ENCODE results near the gene TRAF1.

The TRAF1 gene

DNA sequence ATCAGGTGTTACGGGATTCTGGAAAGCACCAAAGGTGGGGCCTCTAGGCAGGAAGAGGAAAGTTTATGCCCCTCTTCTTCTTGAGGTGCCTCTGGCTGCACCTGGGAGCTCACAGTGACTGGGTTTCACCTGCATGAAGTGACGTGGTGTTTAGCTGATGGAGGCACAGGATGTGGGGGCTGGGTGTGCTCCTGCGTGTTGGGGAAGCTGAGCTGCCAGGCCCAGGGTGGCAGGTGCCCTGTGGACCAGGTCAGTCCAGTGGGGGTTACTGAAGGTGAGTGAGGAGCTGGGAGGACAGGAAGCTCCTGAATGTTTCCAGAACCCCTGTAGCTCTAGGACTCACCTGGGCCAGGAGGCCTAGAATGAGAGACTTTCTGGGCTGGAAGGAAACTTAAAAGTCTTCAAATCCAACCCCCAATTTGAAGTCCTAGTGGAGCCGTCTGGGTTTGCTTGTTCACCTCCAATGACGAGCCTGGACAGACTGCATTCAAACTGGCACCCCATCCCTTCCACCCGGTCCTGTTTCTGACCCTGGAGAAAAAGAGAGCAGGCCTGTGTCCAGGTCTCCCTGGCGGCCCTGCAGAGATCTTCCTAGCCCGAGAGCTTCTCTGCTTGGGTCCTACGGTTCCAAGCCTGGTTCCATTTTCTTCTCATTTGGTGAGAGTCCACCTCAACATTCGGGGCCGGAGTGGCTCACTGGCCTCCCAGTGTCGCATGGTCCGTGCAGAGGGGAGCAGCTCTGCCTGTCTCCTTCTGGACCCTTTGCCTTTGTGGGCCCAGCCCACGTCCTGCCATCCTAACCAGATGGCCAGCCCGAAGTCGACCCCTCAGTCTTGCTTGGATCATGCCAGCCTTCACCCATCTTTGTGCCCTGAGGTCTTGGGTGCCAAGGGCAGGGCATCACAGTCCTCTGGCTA, 22.3 kb downstream of the TRAF1 start:
- DNase-seq = no peak

DNA sequence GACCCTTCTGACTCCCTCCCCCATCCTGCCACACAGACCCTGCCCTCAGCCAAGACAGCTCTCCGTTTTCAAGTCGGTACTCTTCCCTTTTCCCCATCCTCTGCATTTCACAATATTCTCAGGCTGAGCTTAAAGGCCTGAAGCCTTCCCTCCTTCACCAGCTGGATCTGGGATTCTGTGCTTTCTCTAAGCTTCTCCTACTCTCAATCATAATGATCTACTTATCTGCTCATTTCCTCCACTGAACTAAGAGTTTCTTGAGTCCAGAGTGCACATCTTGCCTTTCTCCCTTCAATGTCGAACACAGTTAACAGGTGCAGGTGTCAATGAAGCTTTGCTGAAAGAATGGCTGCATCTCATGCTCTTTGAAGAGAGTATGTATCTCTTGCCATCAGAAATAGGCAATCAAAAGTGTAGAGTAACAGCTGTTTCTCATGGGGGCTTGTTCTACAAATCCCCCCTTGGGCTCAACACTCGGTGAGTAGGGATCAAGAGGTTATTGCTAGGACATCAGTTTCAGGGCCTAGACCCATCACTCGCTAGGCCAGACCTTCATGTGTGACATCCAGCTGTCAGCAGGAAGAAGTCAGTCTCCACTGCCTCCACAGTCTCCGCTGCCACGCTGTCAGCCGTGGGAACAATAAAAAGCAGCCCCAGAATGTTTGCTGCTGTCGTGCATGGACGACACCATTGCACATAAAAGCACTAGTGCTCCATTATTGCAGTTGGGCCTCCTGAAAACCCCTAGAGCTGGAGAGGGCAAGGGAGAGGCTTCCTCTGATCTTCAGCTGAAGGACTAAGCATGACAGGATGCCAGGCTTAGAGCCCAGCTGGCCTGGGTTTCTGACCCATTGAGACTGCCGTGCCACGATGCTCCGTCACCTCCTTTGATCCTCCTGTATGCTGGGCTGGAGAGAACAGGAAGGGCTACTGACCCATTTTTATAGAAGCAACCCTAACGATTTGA, 23.7 kb downstream of the TRAF1 start:
- DNase-seq = no peak

DNA sequence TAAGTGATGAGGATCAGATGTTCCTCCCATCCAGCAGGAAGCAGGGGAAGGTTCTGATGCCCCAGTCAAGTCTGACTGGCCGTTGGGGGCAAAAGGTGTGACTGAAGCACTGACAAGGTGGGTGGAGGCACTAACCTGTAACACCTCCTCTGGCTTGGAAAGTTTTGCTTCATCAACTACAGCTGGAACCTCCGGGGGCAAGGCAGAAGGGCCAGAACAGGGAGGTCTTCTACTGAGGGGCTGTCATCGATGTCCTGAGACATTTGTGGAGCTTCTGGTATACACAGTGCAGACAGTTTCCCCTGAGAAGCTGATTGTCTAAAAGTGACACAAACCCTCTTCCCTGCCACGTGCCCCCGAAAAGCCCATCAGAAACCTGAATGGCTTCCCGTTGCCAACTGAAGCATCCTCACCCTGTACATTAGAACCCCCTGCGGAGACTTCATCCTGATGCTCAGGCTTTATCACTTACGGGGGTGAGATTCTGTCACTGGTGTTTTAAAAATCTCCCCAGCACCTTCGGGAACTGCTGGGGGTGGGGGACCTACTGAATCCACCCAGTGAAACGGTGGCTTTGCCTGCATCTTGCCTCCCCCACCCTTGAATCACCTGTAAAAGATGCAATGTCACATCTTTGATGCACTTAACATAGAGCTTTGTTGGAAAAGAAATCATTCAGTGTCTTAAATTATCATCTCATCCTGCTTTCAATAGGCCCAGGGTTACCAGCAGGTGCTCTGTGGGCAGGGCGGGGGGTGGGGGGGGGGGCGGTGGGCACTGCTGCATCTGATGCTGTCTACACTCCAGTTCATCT, 24.6 kb downstream of the TRAF1 start:
- no peak for DNase-seq

DNA sequence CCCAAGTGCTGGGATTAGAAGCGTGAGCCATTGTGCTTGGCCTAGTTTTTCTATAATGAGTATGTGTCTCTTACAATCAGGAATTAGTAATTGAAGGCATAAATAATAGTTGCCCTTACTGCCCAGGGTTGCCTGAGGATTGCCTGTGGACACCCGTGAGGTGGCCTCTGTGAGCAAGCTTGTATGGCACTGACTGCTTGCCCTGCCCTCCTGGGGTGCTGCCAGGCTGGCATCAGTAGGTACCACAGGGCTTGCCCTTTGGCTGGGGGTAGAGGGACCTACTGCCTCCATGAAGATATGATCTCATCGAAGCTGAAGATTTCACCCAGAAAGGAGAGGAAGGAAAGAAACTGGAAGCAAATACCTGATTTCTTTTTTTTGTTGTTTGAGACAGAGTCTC, 25.8 kb downstream of the TRAF1 start:
- DNase-seq = no peak

DNA sequence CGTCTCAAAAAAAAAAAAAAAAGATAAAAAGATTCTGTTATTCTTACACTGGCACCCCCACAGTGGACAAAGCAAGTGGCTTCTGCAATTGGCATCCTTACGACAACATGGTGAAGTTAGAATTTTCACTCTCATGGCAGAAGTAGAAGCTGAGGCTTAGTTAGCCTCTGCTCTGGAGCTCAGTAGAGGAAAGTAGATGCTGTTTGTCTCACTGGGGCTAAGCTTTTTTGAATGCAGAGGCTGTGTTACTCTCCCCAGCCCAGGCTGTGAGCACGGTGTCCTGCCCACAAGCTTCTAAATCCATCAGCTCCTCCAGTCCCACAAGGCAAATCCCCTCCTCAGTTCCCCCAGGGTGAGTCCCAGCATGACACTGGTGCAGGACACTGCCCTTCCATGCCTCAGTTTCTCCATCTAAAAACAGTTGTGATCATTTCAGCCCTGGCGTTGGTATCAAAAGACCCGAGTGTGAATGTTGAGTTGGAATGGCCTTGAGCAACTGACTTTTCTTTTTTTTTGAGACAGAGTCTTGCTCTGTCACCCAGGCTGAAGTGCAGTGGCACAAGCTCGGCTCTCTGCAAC, 27.0 kb downstream of the TRAF1 start:
- DNase-seq = no peak

DNA sequence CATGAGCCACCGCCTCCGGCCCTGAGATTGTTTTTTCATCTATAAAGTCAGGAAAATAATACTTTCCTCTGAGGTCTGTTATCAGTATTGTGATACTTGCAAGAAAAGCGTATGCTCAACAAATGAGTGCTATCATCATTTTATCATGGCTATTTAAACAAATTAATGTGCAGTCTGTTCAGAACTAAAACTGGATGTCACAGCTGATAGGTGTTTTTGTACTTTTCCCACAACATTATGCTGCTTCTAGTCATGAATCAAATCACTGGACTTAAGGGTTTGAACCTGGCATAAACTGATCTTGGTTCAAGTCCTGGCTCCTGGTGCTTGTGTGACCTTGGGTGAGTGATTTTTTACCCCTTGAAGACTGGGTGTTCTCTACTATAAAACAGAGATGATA, 28.2 kb downstream of the TRAF1 start:
- no peak for DNase-seq

DNA sequence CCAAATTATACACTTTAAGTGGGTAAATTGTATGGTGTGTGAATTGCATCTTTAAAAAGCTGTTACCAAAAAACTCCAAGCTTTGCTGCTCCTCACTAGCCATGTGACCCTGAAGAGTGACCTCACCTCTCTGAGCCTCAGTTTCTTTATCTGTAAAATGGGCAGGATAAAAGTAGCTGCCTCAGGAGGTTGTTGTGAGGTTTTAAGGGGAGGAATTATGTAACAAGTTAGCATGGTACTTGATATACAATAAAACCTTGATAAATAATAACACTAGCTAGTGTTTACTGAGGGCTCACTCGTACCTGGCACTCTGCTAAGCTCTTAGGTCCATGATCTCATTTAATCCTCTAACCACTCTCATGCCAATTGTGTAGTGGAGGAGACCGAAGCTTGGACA, 30.6 kb downstream of the TRAF1 start:
- no peak for DNase-seq

DNA sequence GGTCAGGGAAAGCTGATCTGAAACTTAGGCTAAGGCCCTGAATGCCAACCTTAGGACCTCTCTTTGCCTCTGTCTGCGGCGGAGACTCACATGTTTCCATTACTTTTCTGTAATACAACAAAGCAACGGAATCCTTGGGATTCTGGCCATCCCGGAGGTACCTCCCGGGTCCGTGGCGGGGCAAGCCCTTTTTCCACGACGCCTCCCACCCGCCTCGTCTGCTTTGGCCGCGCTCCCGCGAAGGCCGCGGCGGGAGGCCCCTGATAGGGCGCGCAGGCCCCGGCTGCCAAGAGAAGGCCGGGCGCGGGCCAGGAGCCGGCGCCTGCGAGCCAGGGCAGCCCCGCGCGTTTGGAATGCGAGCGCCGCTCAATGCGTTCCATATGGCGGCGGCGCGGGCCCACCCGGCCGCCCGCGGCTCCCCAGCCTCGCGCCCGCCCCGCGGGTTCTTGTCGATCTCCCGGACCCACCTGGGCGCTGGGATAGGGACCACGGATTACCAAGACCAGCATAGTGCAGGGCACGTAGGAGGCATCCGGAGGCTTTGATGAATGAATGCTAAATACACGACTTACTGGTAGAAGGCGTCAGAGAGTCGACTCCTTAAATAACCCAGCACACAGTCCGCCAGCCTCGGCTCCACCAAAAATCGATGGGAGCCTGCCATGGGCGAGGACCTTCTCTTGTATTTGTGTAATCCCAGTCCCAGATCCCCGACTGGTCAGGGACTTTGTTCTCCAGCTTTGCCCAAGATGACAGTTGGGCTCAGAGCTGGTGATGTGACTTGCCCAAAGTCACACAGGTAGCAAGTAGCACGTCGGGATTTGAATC, 32.1 kb downstream of the TRAF1 start:
- DNase-seq = no peak

DNA sequence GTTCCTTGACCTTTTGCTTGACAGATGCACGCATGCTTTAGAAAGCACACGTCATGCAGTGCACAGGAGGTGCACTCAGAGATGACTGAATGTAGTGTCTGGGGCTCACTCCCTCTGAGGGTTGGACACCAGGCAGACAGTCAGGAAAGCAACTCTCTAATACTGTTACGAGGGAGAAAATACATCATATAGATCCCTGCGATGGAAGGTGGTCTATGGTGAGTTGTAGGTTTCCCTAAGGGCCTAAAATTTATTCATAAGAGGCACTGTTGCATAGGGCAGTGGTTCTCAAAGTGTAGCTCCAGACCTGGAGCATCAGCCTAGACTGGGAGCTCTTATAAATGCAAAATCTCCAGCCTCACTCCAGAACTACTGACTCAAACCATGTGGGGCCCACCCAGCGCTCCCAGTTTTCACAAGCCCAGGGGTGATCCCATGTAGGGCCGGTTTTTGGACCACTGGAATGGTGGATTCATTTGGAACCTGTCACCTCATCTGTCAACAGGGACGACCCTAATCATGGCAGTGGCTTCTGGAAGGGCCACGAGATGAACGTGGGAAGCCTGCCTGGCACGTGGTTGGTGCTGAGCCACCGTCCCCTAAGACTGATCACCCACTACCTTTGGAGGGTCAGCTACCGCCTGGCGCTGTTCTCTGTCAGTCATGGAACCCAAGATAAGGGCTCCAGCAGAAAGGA, 32.8 kb downstream of the TRAF1 start:
- DNase-seq = no peak

DNA sequence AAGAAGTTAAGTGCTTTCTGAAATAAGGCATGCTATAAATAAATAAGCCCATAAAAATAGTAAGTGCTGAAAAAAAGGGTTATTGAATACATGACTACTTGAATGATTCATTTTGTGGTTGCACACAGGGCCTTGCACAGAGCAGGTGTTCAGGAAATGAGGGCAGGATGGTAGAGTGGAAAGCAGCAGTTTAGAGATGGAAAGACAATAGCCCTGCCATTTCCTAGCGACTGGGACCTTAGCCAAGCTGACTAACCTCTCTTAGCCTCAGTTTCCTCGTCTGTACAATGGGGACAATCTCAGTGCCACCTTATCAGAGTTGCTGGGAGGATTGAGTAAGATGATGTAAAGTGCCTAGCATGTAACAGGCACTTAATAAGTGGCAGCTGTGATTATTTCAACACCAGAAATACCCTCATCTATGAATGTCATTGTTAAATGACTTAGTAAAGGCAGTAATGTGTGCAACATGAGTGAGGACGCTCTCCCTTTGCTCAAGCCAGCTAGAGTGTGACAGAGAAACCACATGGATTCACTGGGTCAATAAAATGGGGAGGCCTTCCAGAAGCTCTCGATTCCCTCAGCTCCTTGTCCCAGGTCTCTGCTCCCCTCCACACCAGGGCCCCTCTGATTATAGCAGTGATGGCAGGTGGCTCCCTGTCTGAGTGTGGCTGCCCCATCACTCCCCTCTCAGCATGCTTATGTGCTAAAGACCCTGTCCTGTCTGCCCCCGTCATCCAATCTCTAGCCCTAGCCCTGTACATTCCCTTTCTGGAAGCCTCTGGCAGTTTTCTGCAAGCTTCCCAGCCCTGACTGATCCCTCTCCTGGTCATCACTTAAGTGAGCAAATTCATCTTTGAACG, 33.6 kb downstream of the TRAF1 start:
- peak; percentile 96 for DNase-seq

DNA sequence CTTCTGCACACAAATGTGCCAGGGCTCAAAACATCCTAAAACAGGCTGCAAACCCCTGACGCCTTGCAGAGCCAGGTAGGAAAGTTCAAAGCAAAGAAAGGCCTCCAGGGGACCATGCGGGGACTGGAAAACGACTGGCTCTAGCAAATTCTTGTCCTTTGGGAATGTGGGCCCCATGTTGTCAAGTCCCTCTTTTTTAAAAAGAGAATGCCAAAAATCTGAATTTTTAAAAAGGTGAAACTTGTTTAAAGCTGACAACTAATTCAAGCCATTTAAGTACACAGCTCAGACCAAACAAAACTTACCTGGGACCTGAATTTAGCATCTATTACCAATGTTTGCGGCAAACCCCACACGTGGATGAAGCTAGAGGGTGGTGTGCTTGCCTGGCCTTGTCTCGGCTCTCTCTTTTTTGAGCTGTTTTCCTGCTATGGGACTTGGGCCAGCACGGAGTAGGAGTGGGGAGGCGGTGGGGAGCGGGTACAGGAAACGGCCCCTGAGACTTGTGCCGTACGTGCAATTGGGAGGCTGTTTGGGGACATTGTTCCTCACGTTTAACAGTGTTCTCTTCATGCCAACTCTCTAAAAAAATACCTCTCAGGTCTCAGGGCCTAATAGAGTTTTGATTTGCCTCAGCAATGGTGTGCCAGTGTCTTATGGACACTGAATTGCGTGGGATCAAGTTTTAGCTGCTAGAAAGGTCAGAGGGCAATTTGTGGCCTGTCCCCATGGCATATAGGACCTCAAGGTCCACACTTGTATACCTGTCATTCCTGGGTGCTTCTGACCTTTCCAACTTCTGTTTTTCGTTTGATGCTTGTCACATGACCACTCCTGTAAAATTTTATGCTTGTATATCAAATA, 34.5 kb downstream of the TRAF1 start:
- no peak for DNase-seq

DNA sequence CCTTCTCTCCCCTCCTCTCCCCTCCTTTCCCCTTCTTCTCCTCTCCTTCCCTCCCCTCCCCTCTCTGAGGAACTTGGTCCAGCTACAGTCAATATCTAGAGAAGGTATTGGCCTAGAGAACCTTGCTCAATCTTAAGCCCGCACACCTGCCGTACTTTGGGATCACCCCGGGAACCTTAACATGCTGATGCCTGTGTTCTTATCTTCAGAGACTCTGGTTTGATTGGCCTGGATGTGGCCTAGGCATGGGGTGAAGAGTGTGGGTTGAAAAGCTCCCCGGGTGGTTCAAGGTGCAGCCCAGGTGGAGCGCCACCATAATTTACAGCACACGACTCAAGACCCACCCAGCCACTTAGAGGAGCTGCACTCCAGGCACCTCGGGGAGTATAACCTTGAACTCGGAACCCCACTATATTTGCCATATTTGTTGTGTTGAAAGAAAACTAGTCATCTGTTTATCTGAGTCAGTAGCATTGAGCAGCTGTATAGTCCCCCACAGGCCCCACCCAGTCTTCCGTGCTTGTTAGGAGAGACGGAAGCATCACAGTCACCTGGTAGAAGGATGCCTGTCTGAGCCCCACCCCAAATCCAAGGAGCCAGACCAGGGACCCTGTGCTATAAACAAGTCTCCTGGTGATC, 35.2 kb downstream of the TRAF1 start:
- DNase-seq = peak; percentile 80

DNA sequence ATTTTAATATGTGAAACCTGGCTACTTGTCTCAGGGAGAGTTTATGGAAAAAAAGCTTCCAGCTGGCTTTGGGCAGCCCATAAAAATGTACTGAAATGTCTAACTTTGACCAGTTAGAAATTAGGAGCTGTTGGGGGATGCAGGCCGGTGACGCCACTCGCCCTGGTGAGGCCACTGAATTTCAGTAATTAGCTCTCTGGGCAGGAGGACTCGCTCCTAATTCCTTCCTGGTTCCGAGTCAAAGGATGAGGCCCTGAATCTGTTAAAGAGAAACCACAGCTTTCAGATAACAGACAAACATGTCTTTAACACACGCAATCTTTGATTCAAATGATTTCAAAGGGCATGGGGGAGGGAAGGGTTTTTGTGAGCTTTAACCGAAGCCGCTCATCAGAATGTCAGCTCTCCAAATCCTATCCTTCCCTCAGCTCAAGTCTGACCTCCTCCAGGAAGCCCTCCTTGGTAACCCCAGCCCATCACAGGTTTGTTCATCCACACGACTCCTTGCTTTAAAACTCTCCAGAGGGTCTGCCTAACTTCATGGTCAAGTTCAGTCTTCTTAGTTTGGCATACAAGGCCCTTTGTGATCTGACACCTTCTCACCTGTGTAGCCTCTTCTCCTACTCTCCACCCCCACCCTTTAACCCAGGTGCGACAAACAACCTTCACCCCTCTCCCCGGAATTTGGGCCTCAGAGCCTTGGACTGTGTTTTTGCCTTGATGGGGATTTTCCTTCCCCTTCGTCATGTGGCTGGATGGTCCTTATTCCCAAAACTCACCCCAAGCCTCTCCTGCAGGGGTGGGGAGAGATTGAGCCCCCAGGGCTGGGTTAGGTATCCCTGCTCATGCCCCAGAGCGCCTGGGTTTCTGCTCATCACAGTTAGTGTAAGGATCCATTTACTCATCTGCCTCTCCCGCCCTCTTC, 36.0 kb downstream of the TRAF1 start:
- DNase-seq = no peak

DNA sequence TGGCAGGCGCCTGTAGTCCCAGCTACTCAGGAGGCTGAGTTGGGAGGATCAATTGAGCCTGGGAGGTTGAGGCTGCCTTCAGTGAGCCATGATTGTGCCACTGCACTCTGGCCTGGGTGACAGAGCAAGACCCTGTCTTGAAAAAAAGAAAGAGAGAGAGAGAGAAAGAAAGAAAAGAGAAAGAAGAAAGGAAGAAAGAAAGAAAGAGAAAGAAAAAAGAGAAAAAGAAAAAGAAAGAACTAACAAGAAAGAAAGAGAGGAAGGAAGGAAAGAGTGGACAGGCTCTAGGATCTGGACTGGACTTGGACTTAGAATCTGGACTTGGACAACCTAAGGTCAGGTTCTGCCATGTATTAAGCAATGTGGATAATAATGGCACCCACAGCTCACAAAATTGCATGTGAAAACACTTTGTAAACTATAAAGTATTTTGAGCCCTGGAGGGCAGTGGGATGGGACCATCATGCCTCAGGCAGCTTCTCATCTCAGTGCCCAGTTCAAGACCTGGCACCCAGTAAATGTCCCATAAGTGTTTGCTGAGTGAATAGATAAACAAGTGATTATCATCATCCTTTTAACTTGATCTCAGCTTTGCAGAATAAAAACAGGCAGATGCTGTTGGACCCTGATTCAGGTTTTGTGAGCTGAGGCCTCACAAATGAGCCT, 36.9 kb downstream of the TRAF1 start:
- no peak for DNase-seq

DNA sequence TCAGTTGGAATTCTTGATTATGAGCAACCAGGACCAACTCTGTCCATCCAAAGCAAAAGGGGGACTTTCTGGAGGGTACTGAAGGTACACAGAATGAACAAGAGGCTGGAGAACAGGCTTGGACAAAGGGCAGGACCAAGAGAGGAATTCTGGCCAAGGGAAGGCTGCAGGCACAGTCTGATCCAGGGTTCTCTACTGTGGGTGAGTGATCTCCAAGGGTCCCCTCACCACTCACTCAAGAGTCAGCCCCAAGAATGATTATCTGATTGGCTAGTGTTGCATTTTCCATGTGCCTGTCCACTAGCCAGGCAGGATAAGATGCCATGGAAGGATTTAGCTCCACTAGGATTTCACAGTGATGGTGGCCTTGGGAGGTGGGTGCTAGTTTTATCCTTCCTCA, 38.0 kb downstream of the TRAF1 start:
- DNase-seq = no peak

DNA sequence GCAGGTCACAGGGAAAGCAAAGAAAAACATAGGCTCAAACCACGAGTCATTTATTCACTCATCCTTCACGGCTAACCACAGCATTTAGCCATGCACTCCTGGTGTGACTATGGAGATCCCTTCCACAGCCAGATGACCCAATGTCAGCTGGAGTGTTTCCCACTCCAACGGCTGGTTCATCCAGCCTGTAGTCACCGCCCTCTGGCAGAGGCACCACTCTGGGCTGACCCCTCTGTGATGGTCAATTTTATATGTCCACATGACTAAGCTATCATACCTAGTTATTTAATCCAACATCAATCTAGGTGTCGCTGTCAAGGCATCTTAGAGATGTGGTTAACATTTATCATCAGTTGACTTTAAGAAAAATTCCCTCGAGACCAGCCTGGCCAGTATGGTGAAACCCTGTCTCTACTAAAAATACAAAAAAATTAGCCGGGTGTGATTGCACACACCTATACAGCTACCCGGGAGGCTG, 40.1 kb downstream of the TRAF1 start:
- peak; percentile 58 for DNase-seq

DNA sequence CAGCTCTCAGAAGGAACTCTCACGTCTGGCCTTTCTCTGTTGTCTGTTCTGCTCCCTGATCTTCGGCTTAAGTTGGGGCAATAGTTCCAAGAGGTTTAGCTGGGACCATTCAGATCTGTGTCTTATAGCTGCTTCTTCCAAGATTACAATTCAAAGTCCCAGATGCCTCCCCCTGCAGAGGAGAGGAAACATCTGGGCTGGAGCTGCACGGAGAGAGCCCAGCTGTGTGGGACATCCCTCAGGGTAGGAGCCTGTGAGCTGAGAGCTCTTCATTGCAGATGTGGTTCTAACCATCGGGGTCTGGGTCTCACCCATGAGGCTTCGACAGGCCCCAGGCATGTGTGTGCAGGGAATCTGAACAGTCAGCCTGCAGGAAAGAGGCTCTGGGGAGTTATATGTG, 40.6 kb downstream of the TRAF1 start:
- DNase-seq = no peak

Measured in HCEC 1CT (cell line).